Measurements from ENCODE around the gene PHLPP2.

PHLPP2 gene

DNA sequence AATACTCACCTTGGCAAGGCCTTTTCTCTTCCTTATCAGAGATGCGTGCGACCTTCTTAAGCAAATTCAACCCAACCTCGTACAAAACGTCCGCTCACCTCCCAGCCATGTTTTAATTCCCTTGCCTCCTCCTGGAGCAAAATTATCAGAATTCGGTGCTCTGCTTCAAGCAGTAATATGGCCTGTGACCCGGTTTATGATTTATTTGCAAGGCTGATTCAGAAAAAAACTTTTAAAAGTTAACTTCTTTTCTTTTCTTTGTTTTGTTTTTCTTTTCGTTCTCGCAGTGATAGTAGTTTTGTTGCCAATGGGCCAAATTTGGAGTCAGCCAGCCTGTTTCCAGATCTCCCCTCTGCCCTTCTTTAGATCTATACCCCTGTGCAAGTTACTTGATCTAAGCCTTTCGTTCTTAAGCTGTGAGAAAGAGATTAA, at the start of gene PHLPP2:
PHLPP2 (minus strand) TSS at position 382 of the 432 bp plus-strand sequence. CDS start 9,906 bp downstream, outside the sequence.
- Mint-ChIP-seq H3K27ac (no peak within 1 kb of the TSS), H3K4me1 (ENCODE audit: low read depth) (peaks cover 12% of the 10 kb centered on the region), H3K9me3 (no peaks in the 10 kb centered on the region), H3K4me3 (peak within 1 kb of the TSS; percentile 79), H3K36me3 (ENCODE audit: low read depth) (no peaks in the 10 kb centered on the region), H3K27me3 (ENCODE audit: low read depth) (peaks cover 15% of the 10 kb centered on the region)
- no peak for DNase-seq (ENCODE audit: low spot score)

GRCh38 chr16:71771571-71771970, 47.1 kb upstream of the PHLPP2 start:
- H3K27ac Mint-ChIP-seq, result no peak overlapping the region

GRCh38 chr16:71769222-71769621, 44.7 kb upstream of the PHLPP2 start:
- Mint-ChIP-seq H3K4me1 (ENCODE audit: low read depth) (peaks cover 14% of the 10 kb centered on the region), H3K27ac (no peak overlapping the region), H3K4me3 (no peak overlapping the region), H3K36me3 (ENCODE audit: low read depth) (peaks cover 49% of the 10 kb centered on the region), H3K27me3 (ENCODE audit: low read depth) (no peaks in the 10 kb centered on the region), H3K9me3 (no peaks in the 10 kb centered on the region)
- DNase-seq (ENCODE audit: low spot score), result no peak

More at GRCh38 chr16:71771571-71771970, 47.1 kb upstream of the PHLPP2 start:
- Mint-ChIP-seq H3K27me3 (ENCODE audit: low read depth) (no peaks in the 10 kb centered on the region), H3K36me3 (ENCODE audit: low read depth) (peaks cover 54% of the 10 kb centered on the region), H3K4me3 (no peak overlapping the region), H3K4me1 (ENCODE audit: low read depth) (peaks cover 23% of the 10 kb centered on the region), H3K9me3 (no peaks in the 10 kb centered on the region)
- DNase-seq (ENCODE audit: low spot score), result no peak

GRCh38 chr16:71767060-71767900, 42.8 kb upstream of the PHLPP2 start:
- no peak overlapping the region for H3K27ac Mint-ChIP-seq
- H3K27me3 Mint-ChIP-seq (ENCODE audit: low read depth), result no peaks in the 10 kb centered on the region
- no peak for DNase-seq (ENCODE audit: low spot score)
- H3K36me3 Mint-ChIP-seq (ENCODE audit: low read depth), result peaks cover 54% of the 10 kb centered on the region
- peak overlapping the region; percentile 25 for H3K4me3 Mint-ChIP-seq
- no peaks in the 10 kb centered on the region for H3K9me3 Mint-ChIP-seq
- peaks cover 12% of the 10 kb centered on the region for H3K4me1 Mint-ChIP-seq (ENCODE audit: low read depth)

DNA sequence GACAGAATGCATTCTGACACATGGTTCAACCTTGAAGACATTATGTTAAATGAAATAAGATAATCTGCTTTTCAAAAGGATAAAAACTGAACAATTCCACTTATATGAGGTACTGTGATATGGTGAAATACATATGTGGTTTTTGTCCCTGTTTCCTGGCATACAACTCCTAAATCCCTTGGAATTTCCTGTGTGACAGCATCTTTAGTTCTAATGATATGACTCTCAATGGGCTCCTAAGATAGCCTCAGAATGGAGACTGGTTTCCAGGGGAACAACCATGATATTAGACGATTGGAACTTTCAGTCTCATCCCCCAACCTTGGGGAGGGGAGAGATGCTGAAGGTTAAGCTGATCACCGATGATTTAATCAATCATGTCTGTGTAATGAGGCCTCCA, 37.7 kb upstream of the PHLPP2 start:
- Mint-ChIP-seq H3K9me3 (no peaks in the 10 kb centered on the region), H3K27me3 (ENCODE audit: low read depth) (no peaks in the 10 kb centered on the region), H3K36me3 (ENCODE audit: low read depth) (peaks cover 51% of the 10 kb centered on the region), H3K4me3 (no peak overlapping the region), H3K27ac (no peak overlapping the region), H3K4me1 (ENCODE audit: low read depth) (peaks cover 6% of the 10 kb centered on the region)
- DNase-seq (ENCODE audit: low spot score), result no peak

DNA sequence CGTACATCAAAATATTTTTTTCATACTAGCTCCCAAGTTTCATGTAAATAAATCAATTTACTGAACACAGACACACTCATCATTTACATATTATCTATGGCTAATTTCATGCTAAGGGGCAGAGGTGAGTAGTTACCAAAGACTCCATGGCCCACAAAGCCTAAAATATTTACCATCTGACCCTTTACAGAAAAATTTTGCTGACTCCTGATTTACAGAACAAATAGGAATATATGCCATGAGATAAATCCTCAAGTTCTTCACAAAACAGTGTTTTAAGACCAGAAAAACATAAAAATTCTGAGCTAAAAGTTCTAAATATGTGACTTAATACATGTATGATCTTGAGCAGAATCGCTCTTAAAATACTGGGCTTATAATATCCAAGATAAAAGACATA, 36.6 kb upstream of the PHLPP2 start:
- H3K9me3 Mint-ChIP-seq, result no peaks in the 10 kb centered on the region
- no peaks in the 10 kb centered on the region for H3K27me3 Mint-ChIP-seq (ENCODE audit: low read depth)
- DNase-seq (ENCODE audit: low spot score), result no peak
- H3K4me3 Mint-ChIP-seq, result no peak overlapping the region
- no peaks in the 10 kb centered on the region for H3K4me1 Mint-ChIP-seq (ENCODE audit: low read depth)
- H3K36me3 Mint-ChIP-seq (ENCODE audit: low read depth), result peaks cover 54% of the 10 kb centered on the region
- H3K27ac Mint-ChIP-seq, result no peak overlapping the region

GRCh38 chr16:71758293-71758760, 33.8 kb upstream of the PHLPP2 start:
- no peaks in the 10 kb centered on the region for H3K27me3 Mint-ChIP-seq (ENCODE audit: low read depth)
- peaks cover 2% of the 10 kb centered on the region for H3K4me1 Mint-ChIP-seq (ENCODE audit: low read depth)
- no peaks in the 10 kb centered on the region for H3K9me3 Mint-ChIP-seq
- DNase-seq (ENCODE audit: low spot score), result no peak
- H3K36me3 Mint-ChIP-seq (ENCODE audit: low read depth), result peaks cover 54% of the 10 kb centered on the region
- H3K4me3 Mint-ChIP-seq, result no peak overlapping the region
- H3K27ac Mint-ChIP-seq, result no peak overlapping the region

DNA sequence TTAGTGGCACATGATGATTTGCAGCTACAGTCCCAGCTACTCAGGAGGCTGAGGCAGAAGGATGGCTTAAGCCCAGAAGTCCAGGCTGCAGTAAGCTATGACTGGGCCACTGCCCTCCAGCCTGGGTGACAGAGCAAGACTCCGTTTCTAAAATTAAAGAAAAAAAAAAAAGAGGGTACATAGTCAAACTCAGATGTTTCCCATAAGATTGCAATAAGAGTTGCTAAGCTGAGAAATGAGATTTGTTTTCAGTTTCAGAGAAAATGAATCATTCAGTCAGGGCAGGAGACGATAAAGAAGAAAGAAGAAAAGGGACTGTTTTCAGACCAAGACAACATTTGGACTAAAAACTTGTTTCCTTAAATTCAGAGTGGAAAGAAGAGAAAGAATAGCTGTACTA, 30.2 kb upstream of the PHLPP2 start:
- Mint-ChIP-seq H3K27me3 (ENCODE audit: low read depth) (no peaks in the 10 kb centered on the region), H3K4me3 (no peak overlapping the region), H3K9me3 (no peaks in the 10 kb centered on the region), H3K36me3 (ENCODE audit: low read depth) (peaks cover 57% of the 10 kb centered on the region), H3K4me1 (ENCODE audit: low read depth) (peaks cover 2% of the 10 kb centered on the region), H3K27ac (no peak overlapping the region)
- DNase-seq (ENCODE audit: low spot score), result no peak

DNA sequence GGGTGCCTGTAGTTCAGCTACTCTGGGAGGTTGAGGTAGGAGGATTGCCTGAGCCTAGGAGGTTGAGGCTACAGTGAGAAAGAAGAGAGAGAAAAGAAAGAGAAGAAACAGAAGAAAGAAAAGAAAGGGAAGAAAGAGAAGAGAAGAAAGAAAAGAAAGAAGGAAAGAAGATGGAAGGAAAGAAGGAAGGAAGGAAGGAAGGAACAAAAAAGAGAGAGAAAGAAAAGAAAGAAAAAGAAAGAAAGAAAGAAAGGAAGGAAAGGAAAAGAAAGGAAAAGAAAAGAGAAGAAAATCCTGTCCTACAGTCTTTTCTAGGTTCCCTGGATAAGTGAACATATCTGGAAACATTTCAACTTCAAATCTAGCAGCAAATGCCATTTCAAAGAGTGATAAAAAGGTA, 29.6 kb upstream of the PHLPP2 start:
- no peak overlapping the region for H3K27ac Mint-ChIP-seq
- H3K36me3 Mint-ChIP-seq (ENCODE audit: low read depth), result peaks cover 59% of the 10 kb centered on the region
- H3K4me3 Mint-ChIP-seq, result no peak overlapping the region

GRCh38 chr16:71748226-71748625, 23.7 kb upstream of the PHLPP2 start:
- Mint-ChIP-seq H3K36me3 (ENCODE audit: low read depth) (peaks cover 52% of the 10 kb centered on the region), H3K27ac (no peak overlapping the region), H3K9me3 (no peaks in the 10 kb centered on the region), H3K4me1 (ENCODE audit: low read depth) (no peaks in the 10 kb centered on the region), H3K4me3 (no peak overlapping the region), H3K27me3 (ENCODE audit: low read depth) (no peaks in the 10 kb centered on the region)
- DNase-seq (ENCODE audit: low spot score), result no peak

More for the DNA sequence above, 29.6 kb upstream of the PHLPP2 start:
- no peak for DNase-seq (ENCODE audit: low spot score)
- Mint-ChIP-seq H3K4me1 (ENCODE audit: low read depth) (peaks cover 2% of the 10 kb centered on the region), H3K27me3 (ENCODE audit: low read depth) (no peaks in the 10 kb centered on the region), H3K9me3 (no peaks in the 10 kb centered on the region)

- Mint-ChIP-seq H3K36me3 (ENCODE audit: low read depth) (peaks cover 47% of the 10 kb centered on the region), H3K27ac (no peak overlapping the region), H3K4me3 (no peak overlapping the region), H3K9me3 (no peaks in the 10 kb centered on the region), H3K4me1 (ENCODE audit: low read depth) (no peaks in the 10 kb centered on the region), H3K27me3 (ENCODE audit: low read depth) (no peaks in the 10 kb centered on the region)
- DNase-seq (ENCODE audit: low spot score), result no peak
Measured at GRCh38 chr16:71746442-71747046, 22.0 kb upstream of the PHLPP2 start.

GRCh38 chr16:71738855-71739254, 14.4 kb upstream of the PHLPP2 start:
- no peak overlapping the region for H3K27ac Mint-ChIP-seq

DNA sequence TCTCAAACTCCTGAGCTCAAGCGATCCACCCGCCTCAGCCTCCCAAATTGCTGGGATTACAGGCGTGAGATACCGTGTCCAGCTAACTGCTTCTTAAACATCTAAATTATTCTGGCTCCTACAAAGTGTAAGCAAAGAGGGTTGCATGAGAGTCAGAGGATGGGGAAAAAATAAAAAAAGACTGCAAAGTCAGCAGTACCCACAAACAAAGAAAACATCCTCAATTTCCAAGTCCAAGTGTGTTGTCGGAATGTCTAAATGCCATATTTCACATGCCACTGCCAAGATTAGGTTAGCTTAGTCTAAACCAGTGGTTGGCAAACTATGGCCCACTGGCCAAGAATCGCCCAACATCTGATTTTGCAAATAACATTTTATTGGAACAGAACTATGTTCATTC, 13.0 kb upstream of the PHLPP2 start:
- peak overlapping the region; percentile 20 for H3K27ac Mint-ChIP-seq
- peaks cover 48% of the 10 kb centered on the region for H3K36me3 Mint-ChIP-seq (ENCODE audit: low read depth)
- H3K4me3 Mint-ChIP-seq, result no peak overlapping the region
- no peaks in the 10 kb centered on the region for H3K4me1 Mint-ChIP-seq (ENCODE audit: low read depth)
- no peaks in the 10 kb centered on the region for H3K27me3 Mint-ChIP-seq (ENCODE audit: low read depth)
- DNase-seq (ENCODE audit: low spot score), result no peak
- H3K9me3 Mint-ChIP-seq, result no peaks in the 10 kb centered on the region

More at GRCh38 chr16:71738855-71739254, 14.4 kb upstream of the PHLPP2 start:
- no peak for DNase-seq (ENCODE audit: low spot score)
- Mint-ChIP-seq H3K4me3 (no peak overlapping the region), H3K4me1 (ENCODE audit: low read depth) (no peaks in the 10 kb centered on the region), H3K36me3 (ENCODE audit: low read depth) (peaks cover 42% of the 10 kb centered on the region), H3K27me3 (ENCODE audit: low read depth) (no peaks in the 10 kb centered on the region), H3K9me3 (no peaks in the 10 kb centered on the region)

DNA sequence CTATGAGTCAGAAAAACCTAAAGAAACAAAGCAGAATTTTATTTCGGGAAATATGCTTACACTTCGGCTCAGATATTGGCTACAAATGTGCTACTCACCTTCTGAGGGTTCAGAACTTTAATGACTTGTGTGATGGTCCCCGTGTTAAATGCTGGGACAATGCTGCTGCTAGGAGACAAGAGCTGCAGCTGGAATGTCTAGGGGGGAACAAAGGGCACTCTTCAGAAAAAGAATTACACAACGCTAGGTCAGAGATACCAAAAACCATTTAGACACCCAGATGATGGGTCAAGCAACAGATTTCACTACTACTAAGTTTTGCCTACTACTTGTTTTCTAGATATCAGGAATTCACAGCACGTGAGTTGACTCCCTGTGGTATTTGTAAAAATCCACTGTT, 10.0 kb upstream of the PHLPP2 start:
- H3K4me1 Mint-ChIP-seq (ENCODE audit: low read depth), result no peaks in the 10 kb centered on the region
- DNase-seq (ENCODE audit: low spot score), result no peak
- H3K27me3 Mint-ChIP-seq (ENCODE audit: low read depth), result no peaks in the 10 kb centered on the region
- H3K36me3 Mint-ChIP-seq (ENCODE audit: low read depth), result peaks cover 56% of the 10 kb centered on the region
- no peak overlapping the region for H3K27ac Mint-ChIP-seq
- H3K9me3 Mint-ChIP-seq, result no peaks in the 10 kb centered on the region
- H3K4me3 Mint-ChIP-seq, result no peak overlapping the region

All from T-helper 2 cell treated with Interferon-gamma antibody and Interleukin-4, amounts not matched to agents 5 μg/mL and 100 μg/mL, for 36 hours (primary cell).